ENCODE measurements around the gene USP28.
"Not testable (repeated sequence)": the region's sequence is repeated elsewhere in the genome, so short reads cannot be mapped to it uniquely, and the experiment has no call there.

USP28 gene, protein sequence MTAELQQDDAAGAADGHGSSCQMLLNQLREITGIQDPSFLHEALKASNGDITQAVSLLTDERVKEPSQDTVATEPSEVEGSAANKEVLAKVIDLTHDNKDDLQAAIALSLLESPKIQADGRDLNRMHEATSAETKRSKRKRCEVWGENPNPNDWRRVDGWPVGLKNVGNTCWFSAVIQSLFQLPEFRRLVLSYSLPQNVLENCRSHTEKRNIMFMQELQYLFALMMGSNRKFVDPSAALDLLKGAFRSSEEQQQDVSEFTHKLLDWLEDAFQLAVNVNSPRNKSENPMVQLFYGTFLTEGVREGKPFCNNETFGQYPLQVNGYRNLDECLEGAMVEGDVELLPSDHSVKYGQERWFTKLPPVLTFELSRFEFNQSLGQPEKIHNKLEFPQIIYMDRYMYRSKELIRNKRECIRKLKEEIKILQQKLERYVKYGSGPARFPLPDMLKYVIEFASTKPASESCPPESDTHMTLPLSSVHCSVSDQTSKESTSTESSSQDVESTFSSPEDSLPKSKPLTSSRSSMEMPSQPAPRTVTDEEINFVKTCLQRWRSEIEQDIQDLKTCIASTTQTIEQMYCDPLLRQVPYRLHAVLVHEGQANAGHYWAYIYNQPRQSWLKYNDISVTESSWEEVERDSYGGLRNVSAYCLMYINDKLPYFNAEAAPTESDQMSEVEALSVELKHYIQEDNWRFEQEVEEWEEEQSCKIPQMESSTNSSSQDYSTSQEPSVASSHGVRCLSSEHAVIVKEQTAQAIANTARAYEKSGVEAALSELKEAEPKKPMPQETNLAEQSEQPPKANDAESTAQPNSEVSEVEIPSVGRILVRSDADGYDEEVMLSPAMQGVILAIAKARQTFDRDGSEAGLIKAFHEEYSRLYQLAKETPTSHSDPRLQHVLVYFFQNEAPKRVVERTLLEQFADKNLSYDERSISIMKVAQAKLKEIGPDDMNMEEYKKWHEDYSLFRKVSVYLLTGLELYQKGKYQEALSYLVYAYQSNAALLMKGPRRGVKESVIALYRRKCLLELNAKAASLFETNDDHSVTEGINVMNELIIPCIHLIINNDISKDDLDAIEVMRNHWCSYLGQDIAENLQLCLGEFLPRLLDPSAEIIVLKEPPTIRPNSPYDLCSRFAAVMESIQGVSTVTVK

GRCh38 chr11:113875234-113876073 is at the start of gene USP28:
USP28 (minus strand) TSS chr11:113875572; CDS start chr11:113875501, 71 bp downstream.
- DNase-seq = peak; percentile 83 to 97

- DNase-seq = no peak
These were observed 48.2 kb upstream of the USP28 start for GRCh38 chr11:113923572-113923971.

GRCh38 chr11:113911491-113911890 is 36.1 kb upstream of the USP28 start:
- DNase-seq = not testable (repeated sequence)

GRCh38 chr11:113908098-113908497 is 32.7 kb upstream of the USP28 start:
- no peak for DNase-seq

DNA sequence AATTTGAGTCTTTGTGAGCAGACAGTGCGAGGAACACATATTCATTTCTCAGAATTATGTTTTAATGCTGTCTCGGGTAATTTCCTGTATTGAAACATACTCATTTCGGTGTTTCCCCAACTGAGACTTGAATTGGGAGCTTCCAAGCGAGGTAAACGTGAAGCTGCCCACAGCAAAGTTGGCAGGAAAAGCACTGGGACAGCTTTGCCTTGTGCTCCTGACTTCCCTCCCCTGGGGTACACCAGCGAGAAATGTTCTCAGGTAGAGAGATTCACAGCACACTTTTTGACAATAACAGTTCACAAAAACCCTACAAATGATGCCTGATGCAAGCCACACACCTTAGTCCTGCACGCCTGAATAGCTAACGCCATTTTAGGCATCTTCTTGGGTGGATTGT is 32.3 kb upstream of the USP28 start:
- DNase-seq = no peak

DNA sequence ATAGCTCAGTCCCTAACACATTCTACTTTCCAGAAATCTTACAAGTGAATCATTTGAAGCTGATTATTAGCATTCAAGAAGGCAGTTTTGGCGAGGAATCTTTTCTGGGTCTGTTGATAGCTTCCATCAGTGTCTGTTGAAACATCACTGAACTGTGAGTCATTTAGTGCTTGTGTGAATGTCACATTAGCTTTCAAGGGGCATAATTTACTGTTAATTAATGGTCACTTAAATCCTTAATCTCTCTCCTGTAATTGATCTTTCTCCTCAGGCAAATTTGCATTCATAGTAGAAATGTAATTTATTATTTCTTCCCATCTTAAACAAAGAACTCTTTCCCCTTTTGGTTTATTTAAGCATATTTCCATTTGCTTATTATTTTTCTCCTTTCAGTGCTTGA is 31.8 kb upstream of the USP28 start:
- DNase-seq = no peak

- no peak for DNase-seq
These were observed 31.1 kb upstream of the USP28 start for GRCh38 chr11:113906516-113906915.

DNA sequence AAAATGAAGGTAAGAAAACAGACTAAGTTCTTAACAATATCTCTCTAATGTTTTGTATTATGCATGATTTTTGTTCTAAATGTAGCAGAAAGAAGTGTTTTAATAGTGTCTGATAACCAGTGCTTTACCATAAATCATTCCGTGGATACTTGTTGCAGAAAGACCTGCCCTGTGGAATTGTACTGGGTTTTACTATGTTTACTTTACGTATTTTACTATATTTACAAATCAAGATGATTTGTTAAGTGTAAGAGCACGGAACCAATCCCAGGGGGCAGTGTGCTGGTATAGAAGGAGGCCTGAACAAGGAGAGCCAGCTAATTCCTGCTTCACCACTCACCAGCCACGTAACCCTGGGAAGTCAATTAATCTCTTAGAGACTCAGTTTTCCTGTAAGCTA is 30.7 kb upstream of the USP28 start:
- DNase-seq = peak; percentile 48 to 54

GRCh38 chr11:113904379-113905101 is 29.2 kb upstream of the USP28 start, which contains the start of gene HTR3B:
HTR3B (plus strand) TSS chr11:113904796; CDS start chr11:113904934, 138 bp downstream.
- no peak for DNase-seq

DNA sequence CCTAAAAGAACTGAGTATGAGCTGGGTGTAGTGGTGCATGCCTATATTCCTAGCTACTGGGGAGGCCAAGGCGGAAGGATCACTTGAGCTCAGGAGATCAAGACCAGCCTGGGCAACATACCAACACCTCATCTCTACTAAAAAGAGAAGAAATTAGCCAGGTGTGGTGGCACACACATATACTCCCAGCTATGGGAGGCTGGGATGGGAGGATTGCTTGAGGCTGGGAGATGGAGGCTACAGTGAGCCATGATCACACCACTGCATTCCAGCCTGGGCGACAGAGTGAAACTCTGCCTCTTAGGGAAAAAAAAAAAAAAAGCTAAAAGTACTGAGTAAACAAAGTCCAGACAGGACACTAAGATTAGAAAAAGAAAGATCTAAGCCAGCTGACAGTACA is 25.8 kb upstream of the USP28 start:
- no peak for DNase-seq

DNA sequence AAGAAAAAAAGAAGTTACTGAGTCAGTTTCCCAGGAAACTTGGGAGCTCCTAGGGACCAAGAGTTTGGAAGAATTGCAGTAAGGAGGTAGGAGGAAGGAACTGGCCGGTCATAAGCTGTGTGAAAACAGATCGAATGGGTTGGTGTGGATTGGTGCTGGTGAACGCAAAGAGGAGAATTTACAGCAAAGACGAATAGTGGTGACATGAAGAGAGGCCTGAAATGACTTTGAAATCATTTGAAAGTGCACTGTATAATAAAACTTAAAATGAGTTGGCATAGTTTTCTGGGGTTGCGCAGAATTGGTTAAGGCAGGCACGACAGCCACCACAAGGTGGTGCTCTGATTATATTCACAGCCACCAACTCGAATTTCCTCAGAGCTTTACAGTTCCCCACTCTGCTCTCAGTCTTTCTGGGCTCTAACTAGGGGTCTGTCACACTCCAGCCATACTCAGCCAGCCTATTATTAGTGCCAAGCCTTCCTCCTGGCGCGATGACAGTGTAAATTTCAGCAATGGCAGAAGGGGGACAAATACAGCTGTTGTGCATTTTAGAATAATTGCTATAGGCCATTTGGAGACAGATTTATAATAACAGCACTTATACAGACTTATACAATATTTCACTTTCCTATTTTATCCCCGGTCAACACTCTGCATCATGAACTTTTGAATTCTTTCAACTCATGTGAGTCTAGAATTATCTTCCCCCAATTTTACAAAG is 20.9 kb upstream of the USP28 start:
- no peak for DNase-seq

GRCh38 chr11:113895367-113896155 is 20.2 kb upstream of the USP28 start:
- DNase-seq = no peak

DNA sequence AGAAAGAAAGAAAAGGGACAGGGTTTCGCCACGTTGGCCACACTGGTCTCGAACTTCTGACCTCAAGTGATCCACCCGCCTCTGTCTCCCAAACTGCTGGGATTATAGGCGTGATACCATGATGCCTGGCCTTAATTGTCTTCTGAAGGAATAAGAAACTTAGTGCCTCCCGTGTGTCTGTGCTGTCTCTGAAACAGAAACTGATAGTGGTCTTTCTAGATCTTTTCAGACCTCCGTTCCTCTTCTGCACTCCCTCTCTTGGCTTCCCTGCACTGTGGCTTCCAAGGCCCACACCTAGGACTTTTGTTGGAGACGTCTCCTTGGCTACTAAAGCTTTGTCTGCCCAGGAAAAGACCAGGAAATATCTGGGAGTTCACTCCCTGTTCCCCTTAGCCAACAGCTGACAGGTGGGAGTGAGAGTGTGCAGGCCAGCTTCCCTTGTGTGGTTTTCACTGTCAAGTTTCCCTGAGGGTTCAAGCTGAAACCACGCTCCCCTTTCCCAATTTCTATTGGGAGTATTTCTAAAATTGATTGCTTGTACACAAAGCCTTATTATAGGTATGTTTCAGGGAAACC is 19.1 kb upstream of the USP28 start:
- no peak for DNase-seq

- DNase-seq = no peak
These were observed 13.5 kb upstream of the USP28 start for GRCh38 chr11:113888848-113889247.

GRCh38 chr11:113885897-113886296 is 10.5 kb upstream of the USP28 start:
- no peak for DNase-seq

DNA sequence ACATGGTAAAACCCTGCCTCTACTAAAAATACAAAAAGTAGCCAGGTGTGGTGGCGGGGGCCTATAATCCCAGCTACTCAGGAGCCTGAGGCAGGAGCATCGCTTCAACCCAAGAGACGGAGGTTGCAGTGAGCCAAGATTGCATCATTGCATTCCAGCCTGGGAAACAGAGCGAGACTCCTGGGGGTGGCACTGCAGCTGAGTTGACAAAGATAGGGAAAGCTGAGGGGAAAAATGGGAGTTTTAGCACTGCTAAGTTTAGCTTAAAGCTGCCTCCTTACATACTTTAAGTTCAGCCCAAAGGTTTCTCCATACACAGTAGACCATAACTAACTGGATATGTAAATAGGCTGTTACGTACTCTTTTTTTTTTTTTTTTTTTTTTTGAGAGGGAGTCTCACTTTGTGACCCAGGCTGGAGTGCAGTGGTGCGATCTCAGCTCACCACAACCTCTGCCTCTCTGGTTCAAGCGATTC is 9.0 kb upstream of the USP28 start:
- DNase-seq = no peak

DNA sequence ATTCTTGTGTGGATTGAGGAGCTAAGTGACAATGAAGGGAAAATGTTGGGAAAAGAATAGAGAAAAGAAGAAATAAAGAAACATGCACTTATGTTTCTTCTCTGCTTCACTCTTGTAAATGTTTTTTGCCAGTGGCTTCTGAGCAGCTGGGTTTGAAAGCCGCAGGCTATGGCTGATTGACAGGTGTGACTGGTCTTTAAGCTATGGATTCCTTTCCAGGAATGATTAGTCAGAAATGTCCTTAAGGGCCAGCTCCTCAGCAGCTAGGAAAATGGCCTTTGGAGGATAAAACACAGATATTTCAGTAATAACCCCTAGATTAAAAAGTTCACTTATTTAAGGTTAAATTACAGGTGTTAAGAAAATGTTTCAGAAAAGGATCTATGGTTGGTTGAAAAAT is 6.5 kb upstream of the USP28 start:
- DNase-seq = no peak

- no peak for DNase-seq
These were observed 5.6 kb upstream of the USP28 start for GRCh38 chr11:113880971-113881370.

DNA sequence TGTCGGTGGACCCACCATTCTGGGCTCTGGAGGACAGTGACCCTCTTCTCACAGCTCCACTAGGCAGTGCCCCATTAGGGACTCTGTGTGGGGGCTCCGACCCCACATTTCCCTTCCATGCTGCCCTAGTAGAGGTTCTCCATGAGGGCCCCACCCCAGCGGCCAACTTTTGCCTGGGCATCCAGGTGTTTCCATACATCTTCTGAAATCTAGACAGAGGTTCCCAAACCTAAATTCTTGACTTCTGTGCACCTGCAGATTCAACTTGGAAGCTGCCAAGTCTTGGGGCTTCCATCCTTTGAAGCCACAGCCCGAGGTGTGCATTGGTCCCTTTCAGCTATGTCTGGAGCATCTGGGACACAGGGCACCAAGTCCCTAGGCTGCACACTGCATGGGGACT is 4.1 kb upstream of the USP28 start:
- DNase-seq = not testable (repeated sequence)

- DNase-seq = no peak
These were observed 2.3 kb upstream of the USP28 start for GRCh38 chr11:113877670-113878055.
